PC-3 (cell line): Measurements from ENCODE around the gene BIVM.

Source experiments
- EZH2phosphoT487 ChIP-seq: fragments of 300-600 bp; sonication (generic); IDR thresholded peaks from 2 replicates; pipeline ENCODE4 v1.6.1; 2018; ENCODE audit warnings: mild to moderate bottlenecking, antibody characterized with exemption, low read length, borderline replicate concordance
- TF ChIP-seq, protein P1 (sequence below): fragments of 300-600 bp; sonication (generic); conservative IDR thresholded peaks from 2 replicates; pipeline ENCODE4 v1.5.1; 2017; ENCODE audit warnings: antibody characterized with exemption, low read depth, mild to moderate bottlenecking, low read length

DNA sequence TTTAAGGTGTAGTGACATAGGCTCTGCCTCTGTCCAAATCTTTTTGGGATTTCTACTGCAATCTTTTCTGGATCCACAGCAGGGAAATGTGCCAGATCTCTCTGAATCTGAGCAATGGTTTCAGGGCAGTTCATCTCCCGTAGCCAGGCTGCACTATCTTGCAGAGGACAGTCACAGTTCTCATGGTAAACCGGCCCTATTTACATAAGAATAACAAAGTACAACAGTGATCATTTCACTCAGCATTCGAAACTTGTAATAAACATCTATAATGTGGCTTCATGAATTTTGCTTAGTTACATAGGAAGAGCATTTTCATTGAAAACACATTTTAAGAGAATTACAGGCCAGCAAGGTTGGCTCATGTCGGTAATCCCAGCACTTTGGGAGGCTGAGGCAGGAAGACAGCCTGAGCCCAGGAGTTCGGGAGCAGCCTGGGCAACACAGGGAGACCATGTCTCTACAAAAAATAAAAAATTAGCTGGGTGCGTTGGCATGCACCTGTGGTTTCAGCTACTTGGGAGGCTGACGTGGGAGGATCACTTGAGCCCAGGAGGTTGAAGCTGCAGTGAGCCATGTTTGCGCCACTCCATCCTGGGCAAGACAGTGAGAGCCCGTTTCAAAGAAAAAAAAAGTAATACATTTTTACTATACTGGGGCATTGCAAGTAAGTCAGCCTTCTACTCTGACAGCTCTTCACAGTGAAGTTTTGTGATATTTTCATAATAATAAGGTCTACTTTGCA, 5.1 kb upstream of the BIVM start:
- TF ChIP-seq, protein P1, sequence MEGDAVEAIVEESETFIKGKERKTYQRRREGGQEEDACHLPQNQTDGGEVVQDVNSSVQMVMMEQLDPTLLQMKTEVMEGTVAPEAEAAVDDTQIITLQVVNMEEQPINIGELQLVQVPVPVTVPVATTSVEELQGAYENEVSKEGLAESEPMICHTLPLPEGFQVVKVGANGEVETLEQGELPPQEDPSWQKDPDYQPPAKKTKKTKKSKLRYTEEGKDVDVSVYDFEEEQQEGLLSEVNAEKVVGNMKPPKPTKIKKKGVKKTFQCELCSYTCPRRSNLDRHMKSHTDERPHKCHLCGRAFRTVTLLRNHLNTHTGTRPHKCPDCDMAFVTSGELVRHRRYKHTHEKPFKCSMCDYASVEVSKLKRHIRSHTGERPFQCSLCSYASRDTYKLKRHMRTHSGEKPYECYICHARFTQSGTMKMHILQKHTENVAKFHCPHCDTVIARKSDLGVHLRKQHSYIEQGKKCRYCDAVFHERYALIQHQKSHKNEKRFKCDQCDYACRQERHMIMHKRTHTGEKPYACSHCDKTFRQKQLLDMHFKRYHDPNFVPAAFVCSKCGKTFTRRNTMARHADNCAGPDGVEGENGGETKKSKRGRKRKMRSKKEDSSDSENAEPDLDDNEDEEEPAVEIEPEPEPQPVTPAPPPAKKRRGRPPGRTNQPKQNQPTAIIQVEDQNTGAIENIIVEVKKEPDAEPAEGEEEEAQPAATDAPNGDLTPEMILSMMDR, result no peak
- TF ChIP-seq EZH2phosphoT487, result no peak
